Ovary (tissue), 9 donors: ENCODE results near the gene SHF. TPM values are rescaled to one million over a fixed set of nuclear protein-coding genes. Genes with fewer than 3 reads are reported as not detected.

Source experiments
- DNase-seq, 5 donors: peaks; one replicate each; pipeline ENCODE4 v3.0.0-alpha.2; 2019 to 2020
- H3K27ac ChIP-seq, 2 donors: fragments of 200-600 bp; one replicate each; pipeline versions ENCODE4 v1.5.1 to v1.8.0; 2019 to 2022
- H3K27me3 ChIP-seq: fragments of 200-600 bp; one replicate; pipeline ENCODE4 v1.8.0; 2022
- H3K36me3 ChIP-seq: fragments of 200-600 bp; sonication (generic); one replicate; pipeline ENCODE4 v1.5.1; 2019
- H3K4me1 ChIP-seq: one replicate; pipeline ENCODE4 v1.8.1; 2013; ENCODE audit warnings: mild to moderate bottlenecking, moderate library complexity; ENCODE audit not compliant: insufficient read depth
- H3K4me3 ChIP-seq: fragments of 200-600 bp; sonication (generic); one replicate; pipeline ENCODE4 v1.5.1; 2017
- H3K9me3 ChIP-seq, 2 donors: fragments of 200-600 bp in 1 of 2; sonication (generic) in 1 of 2; one replicate each; pipeline versions ENCODE4 v1.5.1 to v1.8.1; 2013 to 2019; ENCODE audit warnings: mild to moderate bottlenecking in 1 of 2, moderate library complexity in 1 of 2
- CTCF ChIP-seq, 3 donors: fragments of 450-650 bp in 2 of 3; fragments of 200-600 bp in 1 of 3; IDR thresholded peaks; one replicate each; pipeline versions ENCODE4 v1.5.1 to v1.8.0; 2016 to 2022; ENCODE audit warnings: antibody characterized with exemption in 3 of 3, mild to moderate bottlenecking in 1 of 3
- EP300 ChIP-seq: sonication (generic); formaldehyde crosslinking; IDR thresholded peaks from one replicate; pipeline ENCODE4 v1.6.1; 2017; ENCODE audit warnings: antibody characterized with exemption
- POLR2A ChIP-seq: fragments of 450-650 bp; IDR thresholded peaks from one replicate; pipeline ENCODE4 v1.6.1; 2017; ENCODE audit warnings: antibody characterized with exemption, mild to moderate bottlenecking, moderate library complexity
- WGBS, 3 donors: extraction: QIAGEN DNeasy Blood & Tissue Kit in 1 of 3; methylation state at CpG; one replicate each; pipeline versions ENCODE4 v1.1.5 to v1.1.7; 2013 to 2017; 5-methylcytosine and 5-hydroxymethylcytosine counted together
- intact Hi-C, 4 donors: fragments of 100-400 bp; cut with DNase I; formaldehyde crosslinking; loops; one replicate each; pipeline versions ENCODE4 v1.11.0 to v1.15.1; 2022 to 2023
- polyA plus RNA-seq, 2 donors: library from polyadenylated mRNA; stranded (reverse); fragments of 200-250 nt in 1 of 2; fragments of 350-450 nt in 1 of 2; fragmentation: Illumina TruSeq in 1 of 2; extraction: RNeasy Lipid Tissue Mini Kit (QIAGEN cat#74804) in 1 of 2; gene quantifications; one replicate each; pipeline ENCODE4 v1.2.3, GENCODE V29; 2013 to 2014
- total RNA-seq, 7 donors: library from RNA; depleted of rRNA in 2 of 7; stranded (reverse); fragments of >200 nt in 2 of 7; fragmentation: NEBNext Ultra II Directional in 3 of 7; extraction: Animal tissue kit (Norgen Biotek cat#: 25700) in 3 of 7; gene quantifications; one replicate each; pipeline versions ENCODE4 v1.1.0 to v1.2.4, GENCODE V29; 2016 to 2023
- donor health status: DM: no; HTN: no; CAD: no; lungs with moderate emphysema.
- donor health status: DM: no; HTN: no; CAD: no.
- donor health status: Bipolar disorder and iron deficiency.
- donor health status: DM: yes; HTN: yes; CAD: no.
- donor health status: DM: no; HTN: no; CAD: no.
- donor health status: DM: yes; HTN: yes; CAD: no.

The SHF gene
- total and polyA plus RNA-seq, 9 donors = 17.5 to 45.3 (median 30.5) TPM

- Histone ChIP-seq H3K27me3 (no peaks in the 10 kb centered on the region), H3K4me3 (no peak overlapping the region), H3K27ac (no peak overlapping the region), H3K4me1 (no peaks in the 10 kb centered on the region), H3K9me3 (no peaks in the 10 kb centered on the region), H3K36me3 (no peaks in the 10 kb centered on the region)
- 82 to 92% (median 85%) methylated on average over 4 of the region's 4 CpGs for WGBS, 3 donors
- DNase-seq = no peak
- intact Hi-C loops = no loop called here
- no peak for TF ChIP-seq EP300
- TF ChIP-seq CTCF (IDR thresholded peaks at IDR 0.05) = no peak
- no peak for TF ChIP-seq POLR2A
Observed at GRCh38 chr15:45146405-45146804, 41.4 kb downstream of the SHF start.

- H3K36me3 ChIP-seq = no peaks in the 10 kb centered on the region
- H3K4me1 ChIP-seq = no peaks in the 10 kb centered on the region
- WGBS, 3 donors = 26 to 46% (median 39%) methylated on average over 9 of the region's 9 CpGs
- no peaks in the 10 kb centered on the region for H3K27me3 ChIP-seq
- H3K4me3 ChIP-seq = no peak overlapping the region
- H3K9me3 ChIP-seq = no peaks in the 10 kb centered on the region
- DNase-seq = no peak
- H3K27ac ChIP-seq = no peak overlapping the region
- intact Hi-C loops = no loop called here
- TF ChIP-seq POLR2A = no peak
- no peak for TF ChIP-seq EP300
- no peak for TF ChIP-seq CTCF (IDR thresholded peaks at IDR 0.05)
Observed at GRCh38 chr15:45144775-45145174, 43.0 kb downstream of the SHF start.

GRCh38 chr15:45143946-45144345 is 43.8 kb downstream of the SHF start:
- 25 to 58% (median 42%) methylated on average over 11 of the region's 11 CpGs for WGBS, 3 donors
- Histone ChIP-seq H3K4me1 (no peaks in the 10 kb centered on the region), H3K27me3 (no peaks in the 10 kb centered on the region), H3K9me3 (no peaks in the 10 kb centered on the region), H3K4me3 (no peak overlapping the region), H3K27ac (no peak overlapping the region), H3K36me3 (no peaks in the 10 kb centered on the region)
- TF ChIP-seq EP300 = no peak
- no peak for TF ChIP-seq CTCF (IDR thresholded peaks at IDR 0.05)
- TF ChIP-seq POLR2A = no peak
- DNase-seq = no peak
- intact Hi-C loops = no loop called here

GRCh38 chr15:45143056-45143455 is 44.7 kb downstream of the SHF start:
- no peak overlapping the region for H3K4me3 ChIP-seq
- intact Hi-C loops = no loop called here
- TF ChIP-seq POLR2A = no peak
- TF ChIP-seq EP300 = no peak
- no peak for TF ChIP-seq CTCF (IDR thresholded peaks at IDR 0.05)

GRCh38 chr15:45141386-45141785 is 46.4 kb downstream of the SHF start:
- H3K27ac ChIP-seq = no peak overlapping the region
- 79 to 80% (median 80%) methylated on average over 5 of the region's 5 CpGs for WGBS, 3 donors
- H3K4me3 ChIP-seq = no peak overlapping the region
- no peak for TF ChIP-seq EP300
- TF ChIP-seq CTCF (IDR thresholded peaks at IDR 0.05) = no peak
- TF ChIP-seq POLR2A = no peak
- no peak for DNase-seq
- intact Hi-C loops = no loop called here
- H3K4me1 ChIP-seq = no peaks in the 10 kb centered on the region
- no peaks in the 10 kb centered on the region for H3K9me3 ChIP-seq
- H3K36me3 ChIP-seq = no peaks in the 10 kb centered on the region
- H3K27me3 ChIP-seq = no peaks in the 10 kb centered on the region

More at GRCh38 chr15:45143056-45143455, 44.7 kb downstream of the SHF start:
- Histone ChIP-seq H3K36me3 (no peaks in the 10 kb centered on the region), H3K4me1 (no peaks in the 10 kb centered on the region), H3K27me3 (no peaks in the 10 kb centered on the region), H3K9me3 (no peaks in the 10 kb centered on the region), H3K27ac (no peak overlapping the region)
- DNase-seq = no peak
- WGBS, 3 donors = 64 to 76% (median 67%) methylated on average over 7 of the region's 7 CpGs
